OCI-M1 (cell line): ENCODE results near the gene KRTAP5-7.

Experiments used
- DNase-seq: peaks from one replicate; lab custom pipeline; 2025; lab: John Stamatoyannopoulos, UW

KRTAP5-7 gene

GRCh38 chr11:71495286-71496230 lies 31.5 kb upstream of the KRTAP5-7 start:
- no peak for DNase-seq

- no peak for DNase-seq
Measured at GRCh38 chr11:71496421-71496820, 30.6 kb upstream of the KRTAP5-7 start.

GRCh38 chr11:71498091-71498490 lies 29.0 kb upstream of the KRTAP5-7 start:
- DNase-seq, result no peak

GRCh38 chr11:71499125-71499524 lies 27.9 kb upstream of the KRTAP5-7 start:
- DNase-seq, result no peak

GRCh38 chr11:71499546-71499945 lies 27.5 kb upstream of the KRTAP5-7 start:
- DNase-seq, result no peak

GRCh38 chr11:71500601-71501021 lies 26.5 kb upstream of the KRTAP5-7 start:
- no peak for DNase-seq

GRCh38 chr11:71501071-71501985 lies 25.7 kb upstream of the KRTAP5-7 start:
- DNase-seq, result no peak

GRCh38 chr11:71502026-71502425 lies 25.0 kb upstream of the KRTAP5-7 start:
- DNase-seq, result no peak

GRCh38 chr11:71502871-71503435 lies 24.1 kb upstream of the KRTAP5-7 start:
- DNase-seq, result no peak

- DNase-seq, result no peak
Measured at GRCh38 chr11:71504531-71504930, 22.5 kb upstream of the KRTAP5-7 start.

- DNase-seq, result no peak
Measured at GRCh38 chr11:71505001-71505400, 22.1 kb upstream of the KRTAP5-7 start.

GRCh38 chr11:71505781-71506180 lies 21.3 kb upstream of the KRTAP5-7 start:
- DNase-seq, result no peak

- no peak for DNase-seq
Measured at GRCh38 chr11:71507102-71507501, 20.0 kb upstream of the KRTAP5-7 start.

- no peak for DNase-seq
Measured at GRCh38 chr11:71518506-71519471, 8.3 kb upstream of the KRTAP5-7 start.

- DNase-seq, result no peak
Measured at GRCh38 chr11:71519546-71519945, 7.5 kb upstream of the KRTAP5-7 start.

- DNase-seq, result no peak
Measured at GRCh38 chr11:71525188-71525937, 1.7 kb upstream of the KRTAP5-7 start.

- no peak for DNase-seq
Measured at GRCh38 chr11:71525938-71526495, 1.1 kb upstream of the KRTAP5-7 start.

GRCh38 chr11:71527576-71528210 lies 626 bp downstream of the KRTAP5-7 start:
- DNase-seq, result no peak

- DNase-seq, result no peak
Measured at GRCh38 chr11:71530602-71531001, 3.5 kb downstream of the KRTAP5-7 start.
